Fibroblast of peridontal ligament (primary cell): ENCODE measurements around the gene FAM216B.

ENCODE experiments used
- DNase-seq: peaks from one replicate; pipeline ENCODE4 v3.0.0-alpha.2; 2010; ENCODE audit errors: extremely low read depth

Gene FAM216B

DNA sequence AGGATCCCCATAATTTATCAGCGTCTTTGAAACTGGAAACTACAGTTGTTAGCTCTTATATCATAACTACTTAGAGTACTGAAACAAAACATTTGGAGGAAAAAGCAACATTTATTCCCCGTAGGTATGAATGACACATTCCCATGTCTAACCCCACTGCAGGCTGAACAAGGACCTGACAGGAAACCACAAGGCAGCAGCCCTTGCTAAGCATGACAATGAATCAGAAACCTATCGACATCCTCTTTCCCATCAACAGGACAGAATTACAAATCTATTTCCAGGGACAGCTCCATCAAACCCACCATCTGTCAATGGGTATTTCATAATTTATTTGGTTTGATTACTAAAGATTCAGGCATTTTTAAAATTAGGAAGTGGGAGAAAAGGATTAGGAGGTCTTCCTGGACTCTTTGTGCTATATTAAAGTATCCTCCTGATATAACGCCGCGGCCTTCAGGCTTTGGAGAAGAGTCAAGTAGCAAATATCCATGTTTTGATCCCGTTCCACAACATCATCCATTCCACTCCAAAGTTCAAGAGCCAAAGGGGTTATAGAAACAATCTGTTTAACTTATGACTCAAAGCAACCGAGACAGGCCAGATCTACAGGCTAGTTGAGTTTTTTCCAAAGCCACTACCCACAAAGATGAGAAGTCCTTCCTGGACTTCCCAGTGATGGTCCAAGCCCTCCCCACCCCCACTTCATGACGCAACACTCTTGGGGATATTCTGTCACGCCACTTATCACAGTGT is 51.1 kb downstream of the FAM216B start:
- DNase-seq: peak; percentile 97

DNA sequence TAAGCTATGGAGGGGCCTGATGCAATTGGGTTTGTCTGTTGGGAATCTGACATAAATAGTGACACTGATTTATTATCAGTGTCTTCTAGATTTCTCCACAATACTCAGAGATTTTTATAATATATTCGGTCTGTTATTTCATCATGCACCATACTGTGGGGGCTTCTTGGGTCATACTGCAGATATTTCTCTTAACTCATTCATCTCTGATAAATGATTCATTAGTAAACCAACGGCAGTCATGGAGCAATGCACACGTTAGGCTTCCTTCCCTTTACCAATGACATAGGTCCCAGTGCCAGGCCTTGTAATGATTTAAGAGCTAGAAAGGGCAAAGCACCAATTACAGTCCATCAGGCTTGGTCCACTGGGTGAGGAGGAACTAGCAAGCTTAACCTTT is 53.6 kb downstream of the FAM216B start:
- no peak for DNase-seq

- peak; percentile 86 for DNase-seq
Measured at GRCh38 chr13:42836930-42837690, 55.7 kb downstream of the FAM216B start.
